HEK293 (cell line): ENCODE data around the gene FGF22.

Source experiments
- MYNN ChIP-seq: fragments of 450-650 bp; formaldehyde crosslinking; IDR thresholded peaks from 2 replicates; pipeline ENCODE4 v1.5.1; 2016; ENCODE audit warnings: missing biosample characterization, missing genetic modification characterization, borderline replicate concordance
- MZF1 ChIP-seq: fragments of 450-650 bp; formaldehyde crosslinking; IDR thresholded peaks from 2 replicates; pipeline ENCODE4 v1.5.1; 2017; ENCODE audit warnings: missing biosample characterization, missing genetic modification characterization, borderline replicate concordance
- SP3 ChIP-seq: fragments of 450-650 bp; formaldehyde crosslinking; IDR thresholded peaks from 2 replicates; pipeline ENCODE4 v1.5.1; 2016; ENCODE audit warnings: missing biosample characterization, missing genetic modification characterization
- ZBTB17 ChIP-seq: fragments of 450-650 bp; formaldehyde crosslinking; IDR thresholded peaks from 2 replicates; pipeline ENCODE4 v1.5.1; 2016; ENCODE audit warnings: missing biosample characterization, missing genetic modification characterization
- ZBTB21 ChIP-seq: fragments of 450-650 bp; formaldehyde crosslinking; IDR thresholded peaks from 2 replicates; pipeline ENCODE4 v1.5.1; 2017; ENCODE audit warnings: missing biosample characterization, missing genetic modification characterization
- ZBTB48 ChIP-seq: fragments of 450-650 bp; formaldehyde crosslinking; IDR thresholded peaks from 2 replicates; pipeline ENCODE4 v1.5.1; 2016; ENCODE audit warnings: missing biosample characterization, missing genetic modification characterization
- ZBTB8A ChIP-seq: fragments of 450-650 bp; formaldehyde crosslinking; IDR thresholded peaks from 2 replicates; pipeline ENCODE4 v1.5.1; 2016; ENCODE audit warnings: missing biosample characterization, missing genetic modification characterization
- ZIC2 ChIP-seq: fragments of 450-650 bp; formaldehyde crosslinking; IDR thresholded peaks from 2 replicates; pipeline ENCODE4 v1.5.1; 2016; ENCODE audit warnings: missing biosample characterization, missing genetic modification characterization
- ZNF16 ChIP-seq: fragments of 450-650 bp; formaldehyde crosslinking; IDR thresholded peaks from 2 replicates; pipeline ENCODE4 v1.5.1; 2016; ENCODE audit warnings: low read depth, missing biosample characterization, missing genetic modification characterization
- ZNF175 ChIP-seq: fragments of 450-650 bp; formaldehyde crosslinking; IDR thresholded peaks from 2 replicates; pipeline ENCODE4 v1.5.1; 2016; ENCODE audit warnings: missing biosample characterization, missing genetic modification characterization
- ZNF223 ChIP-seq: fragments of 450-650 bp; formaldehyde crosslinking; IDR thresholded peaks from 2 replicates; pipeline ENCODE4 v1.5.1; 2016; ENCODE audit warnings: missing biosample characterization, missing genetic modification characterization
- ZNF302 ChIP-seq: fragments of 450-650 bp; formaldehyde crosslinking; IDR thresholded peaks from 2 replicates; pipeline ENCODE4 v1.5.1; 2016; ENCODE audit warnings: missing biosample characterization, missing genetic modification characterization, low read depth
- ZNF324 ChIP-seq: fragments of 450-650 bp; formaldehyde crosslinking; IDR thresholded peaks from 2 replicates; pipeline ENCODE4 v1.5.1; 2016; ENCODE audit warnings: missing biosample characterization, missing genetic modification characterization
- ZNF366 ChIP-seq: fragments of 450-650 bp; formaldehyde crosslinking; conservative IDR thresholded peaks from 2 replicates; pipeline ENCODE4 v1.5.1; 2016; ENCODE audit warnings: missing biosample characterization, missing genetic modification characterization
- ZNF391 ChIP-seq: fragments of 450-650 bp; formaldehyde crosslinking; IDR thresholded peaks from 2 replicates; pipeline ENCODE4 v1.5.1; 2016; ENCODE audit warnings: low read depth, missing biosample characterization, missing genetic modification characterization, borderline replicate concordance
- ZNF433 ChIP-seq: fragments of 450-650 bp; formaldehyde crosslinking; IDR thresholded peaks from 2 replicates; pipeline ENCODE4 v1.5.1; 2016; ENCODE audit warnings: missing biosample characterization, missing genetic modification characterization, low read depth
- ZNF510 ChIP-seq: fragments of 450-650 bp; formaldehyde crosslinking; IDR thresholded peaks from 2 replicates; pipeline ENCODE4 v1.5.1; 2018; ENCODE audit warnings: mild to moderate bottlenecking, missing genetic modification characterization, missing biosample characterization; ENCODE audit not compliant: insufficient replicate concordance
- ZNF596 ChIP-seq: fragments of 450-650 bp; IDR thresholded peaks from 2 replicates; pipeline ENCODE4 v1.5.0; 2018; ENCODE audit warnings: missing biosample characterization, mild to moderate bottlenecking, missing genetic modification characterization, moderate library complexity
- ZNF677 ChIP-seq: fragments of 450-650 bp; IDR thresholded peaks from 2 replicates; pipeline ENCODE4 v1.5.0; 2018; ENCODE audit warnings: missing biosample characterization, mild to moderate bottlenecking, missing genetic modification characterization, moderate library complexity
- ZNF777 ChIP-seq: fragments of 450-650 bp; formaldehyde crosslinking; IDR thresholded peaks from 2 replicates; pipeline ENCODE4 v1.5.1; 2017; ENCODE audit warnings: missing biosample characterization, missing genetic modification characterization, borderline replicate concordance
- ZNF837 ChIP-seq: fragments of 450-650 bp; formaldehyde crosslinking; IDR thresholded peaks from 2 replicates; pipeline ENCODE4 v1.5.1; 2016; ENCODE audit warnings: missing biosample characterization, missing genetic modification characterization
- ZNF843 ChIP-seq: fragments of 450-650 bp; formaldehyde crosslinking; IDR thresholded peaks from 2 replicates; pipeline ENCODE4 v1.5.1; 2016; ENCODE audit warnings: missing biosample characterization, missing genetic modification characterization
- ZXDB ChIP-seq: fragments of 450-650 bp; formaldehyde crosslinking; IDR thresholded peaks from 2 replicates; pipeline ENCODE4 v1.5.1; 2016; ENCODE audit warnings: missing biosample characterization, missing genetic modification characterization
- TF ChIP-seq, protein P1 (sequence below): fragments of 450-650 bp; formaldehyde crosslinking; IDR thresholded peaks from 2 replicates; pipeline ENCODE4 v1.5.1; 2016; ENCODE audit warnings: missing biosample characterization, missing genetic modification characterization
- TF ChIP-seq, protein P2 (sequence below): fragments of 450-650 bp; formaldehyde crosslinking; IDR thresholded peaks from 2 replicates; pipeline ENCODE4 v1.5.1; 2016; ENCODE audit warnings: missing biosample characterization, missing genetic modification characterization
- TF ChIP-seq, protein P3 (sequence below): fragments of 450-650 bp; formaldehyde crosslinking; IDR thresholded peaks from 2 replicates; pipeline ENCODE4 v1.5.1; 2016; ENCODE audit warnings: missing biosample characterization, missing genetic modification characterization
- TF ChIP-seq, protein P4 (sequence below): fragments of 450-650 bp; formaldehyde crosslinking; IDR thresholded peaks from 2 replicates; pipeline ENCODE4 v1.5.1; 2016; ENCODE audit warnings: missing biosample characterization, missing genetic modification characterization
- TF ChIP-seq, protein P5 (sequence below): fragments of 450-650 bp; formaldehyde crosslinking; IDR thresholded peaks from 2 replicates; pipeline ENCODE4 v1.5.0; 2017; ENCODE audit warnings: missing biosample characterization, missing genetic modification characterization, borderline replicate concordance
- TF ChIP-seq, protein P6 (sequence below): fragments of 450-650 bp; formaldehyde crosslinking; IDR thresholded peaks from 2 replicates; pipeline ENCODE4 v1.5.1; 2017; ENCODE audit warnings: missing biosample characterization, missing genetic modification characterization

The FGF22 gene

DNA sequence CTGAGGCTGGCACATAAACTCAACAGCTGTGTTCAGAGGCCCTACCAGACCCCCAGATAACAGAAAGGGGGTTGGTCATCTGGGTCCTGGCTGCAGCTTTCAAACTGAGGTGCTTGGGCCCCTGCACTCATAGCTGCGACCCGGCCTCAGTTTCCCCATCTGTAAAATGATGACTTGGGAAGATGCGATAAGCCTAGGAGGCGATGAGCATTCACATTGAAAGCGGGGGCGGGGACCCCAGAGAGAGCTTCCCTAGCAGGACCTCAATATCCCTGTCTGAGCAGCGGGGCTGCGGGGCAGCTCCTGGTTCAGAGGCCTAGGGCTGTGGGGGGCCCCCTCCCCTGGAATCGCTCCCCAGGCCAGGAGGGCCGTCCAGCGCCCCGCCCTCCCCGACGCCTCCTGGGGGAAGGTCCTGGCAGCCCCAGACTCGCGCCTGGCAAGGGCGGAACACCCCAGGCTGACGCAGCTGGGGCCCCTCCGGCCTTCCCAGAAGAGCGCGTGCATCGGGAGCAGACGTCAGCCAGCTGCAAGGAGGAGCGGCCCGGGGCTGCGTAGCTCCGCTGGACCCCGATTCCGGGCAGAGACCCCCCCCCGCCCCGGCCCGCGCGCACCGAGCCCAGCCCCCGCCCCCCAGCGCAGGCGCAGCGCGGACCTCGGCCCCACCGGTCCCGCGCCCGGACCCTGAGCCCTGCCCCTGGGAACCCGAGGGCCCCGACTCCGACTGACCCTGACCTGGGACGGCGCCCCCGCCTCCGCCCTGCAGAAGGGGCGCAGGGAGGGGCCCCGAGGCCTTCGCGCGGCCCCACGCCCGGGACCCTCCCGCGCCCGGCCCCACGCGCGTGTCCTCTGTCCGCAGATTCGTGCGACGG is 40.0 kb downstream of the FGF22 start (continued):
- TF ChIP-seq, protein P1, sequence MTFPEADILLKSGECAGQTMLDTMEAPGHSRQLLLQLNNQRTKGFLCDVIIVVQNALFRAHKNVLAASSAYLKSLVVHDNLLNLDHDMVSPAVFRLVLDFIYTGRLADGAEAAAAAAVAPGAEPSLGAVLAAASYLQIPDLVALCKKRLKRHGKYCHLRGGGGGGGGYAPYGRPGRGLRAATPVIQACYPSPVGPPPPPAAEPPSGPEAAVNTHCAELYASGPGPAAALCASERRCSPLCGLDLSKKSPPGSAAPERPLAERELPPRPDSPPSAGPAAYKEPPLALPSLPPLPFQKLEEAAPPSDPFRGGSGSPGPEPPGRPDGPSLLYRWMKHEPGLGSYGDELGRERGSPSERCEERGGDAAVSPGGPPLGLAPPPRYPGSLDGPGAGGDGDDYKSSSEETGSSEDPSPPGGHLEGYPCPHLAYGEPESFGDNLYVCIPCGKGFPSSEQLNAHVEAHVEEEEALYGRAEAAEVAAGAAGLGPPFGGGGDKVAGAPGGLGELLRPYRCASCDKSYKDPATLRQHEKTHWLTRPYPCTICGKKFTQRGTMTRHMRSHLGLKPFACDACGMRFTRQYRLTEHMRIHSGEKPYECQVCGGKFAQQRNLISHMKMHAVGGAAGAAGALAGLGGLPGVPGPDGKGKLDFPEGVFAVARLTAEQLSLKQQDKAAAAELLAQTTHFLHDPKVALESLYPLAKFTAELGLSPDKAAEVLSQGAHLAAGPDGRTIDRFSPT (tag by site-specific recombination), result no peak
- no peak for TF ChIP-seq ZBTB17
- no peak for TF ChIP-seq ZBTB48 (tag by site-specific recombination)
- no peak for TF ChIP-seq ZNF223
- no peak for TF ChIP-seq MZF1
- TF ChIP-seq ZNF16 (tag by site-specific recombination), result no peak
- 0 out of 2 replicates have a peak, but pooled peaks have one; percentile 49 for TF ChIP-seq ZNF677 (tag by site-specific recombination)
- TF ChIP-seq ZNF596 (tag by site-specific recombination), result peak; percentile 52; the same call in 1 of the 2 replicates
- no peak for TF ChIP-seq ZNF391 (tag by site-specific recombination)
- peak; percentile 54; the same call in 1 of the 2 replicates for TF ChIP-seq ZBTB8A (tag by site-specific recombination)
- no peak for TF ChIP-seq ZNF302 (tag by site-specific recombination)
- no peak for TF ChIP-seq ZNF837 (tag by site-specific recombination)
- no peak for TF ChIP-seq ZNF433
- no peak for TF ChIP-seq ZNF324 (tag by site-specific recombination)
- TF ChIP-seq ZNF366, result no peak
- no peak for TF ChIP-seq ZNF777
- TF ChIP-seq, protein P2, sequence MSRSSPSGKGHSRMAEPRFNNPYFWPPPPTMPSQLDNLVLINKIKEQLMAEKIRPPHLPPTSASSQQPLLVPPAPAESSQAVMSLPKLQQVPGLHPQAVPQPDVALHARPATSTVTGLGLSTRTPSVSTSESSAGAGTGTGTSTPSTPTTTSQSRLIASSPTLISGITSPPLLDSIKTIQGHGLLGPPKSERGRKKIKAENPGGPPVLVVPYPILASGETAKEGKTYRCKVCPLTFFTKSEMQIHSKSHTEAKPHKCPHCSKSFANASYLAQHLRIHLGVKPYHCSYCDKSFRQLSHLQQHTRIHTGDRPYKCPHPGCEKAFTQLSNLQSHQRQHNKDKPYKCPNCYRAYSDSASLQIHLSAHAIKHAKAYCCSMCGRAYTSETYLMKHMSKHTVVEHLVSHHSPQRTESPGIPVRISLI (tag by site-specific recombination), result no peak
- TF ChIP-seq ZIC2 (tag by site-specific recombination), result peak; percentile 73
- TF ChIP-seq ZBTB21, result no peak
- TF ChIP-seq, protein P3, sequence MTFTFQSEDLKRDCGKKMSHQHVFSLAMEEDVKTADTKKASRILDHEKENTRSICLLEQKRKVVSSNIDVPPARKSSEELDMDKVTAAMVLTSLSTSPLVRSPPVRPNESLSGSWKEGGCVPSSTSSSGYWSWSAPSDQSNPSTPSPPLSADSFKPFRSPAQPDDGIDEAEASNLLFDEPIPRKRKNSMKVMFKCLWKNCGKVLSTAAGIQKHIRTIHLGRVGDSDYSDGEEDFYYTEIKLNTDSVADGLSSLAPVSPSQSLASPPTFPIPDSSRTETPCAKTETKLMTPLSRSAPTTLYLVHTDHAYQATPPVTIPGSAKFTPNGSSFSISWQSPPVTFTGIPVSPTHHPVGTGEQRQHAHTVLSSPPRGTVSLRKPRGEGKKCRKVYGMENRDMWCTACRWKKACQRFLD (tag by site-specific recombination), result no peak
- TF ChIP-seq SP3 (tag by site-specific recombination), result peak; percentile 55
- no peak for TF ChIP-seq ZXDB (tag by site-specific recombination)
- TF ChIP-seq, protein P4, sequence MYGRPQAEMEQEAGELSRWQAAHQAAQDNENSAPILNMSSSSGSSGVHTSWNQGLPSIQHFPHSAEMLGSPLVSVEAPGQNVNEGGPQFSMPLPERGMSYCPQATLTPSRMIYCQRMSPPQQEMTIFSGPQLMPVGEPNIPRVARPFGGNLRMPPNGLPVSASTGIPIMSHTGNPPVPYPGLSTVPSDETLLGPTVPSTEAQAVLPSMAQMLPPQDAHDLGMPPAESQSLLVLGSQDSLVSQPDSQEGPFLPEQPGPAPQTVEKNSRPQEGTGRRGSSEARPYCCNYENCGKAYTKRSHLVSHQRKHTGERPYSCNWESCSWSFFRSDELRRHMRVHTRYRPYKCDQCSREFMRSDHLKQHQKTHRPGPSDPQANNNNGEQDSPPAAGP (tag by site-specific recombination), result no peak
- TF ChIP-seq ZNF843 (tag by site-specific recombination), result no peak
- TF ChIP-seq, protein P5, sequence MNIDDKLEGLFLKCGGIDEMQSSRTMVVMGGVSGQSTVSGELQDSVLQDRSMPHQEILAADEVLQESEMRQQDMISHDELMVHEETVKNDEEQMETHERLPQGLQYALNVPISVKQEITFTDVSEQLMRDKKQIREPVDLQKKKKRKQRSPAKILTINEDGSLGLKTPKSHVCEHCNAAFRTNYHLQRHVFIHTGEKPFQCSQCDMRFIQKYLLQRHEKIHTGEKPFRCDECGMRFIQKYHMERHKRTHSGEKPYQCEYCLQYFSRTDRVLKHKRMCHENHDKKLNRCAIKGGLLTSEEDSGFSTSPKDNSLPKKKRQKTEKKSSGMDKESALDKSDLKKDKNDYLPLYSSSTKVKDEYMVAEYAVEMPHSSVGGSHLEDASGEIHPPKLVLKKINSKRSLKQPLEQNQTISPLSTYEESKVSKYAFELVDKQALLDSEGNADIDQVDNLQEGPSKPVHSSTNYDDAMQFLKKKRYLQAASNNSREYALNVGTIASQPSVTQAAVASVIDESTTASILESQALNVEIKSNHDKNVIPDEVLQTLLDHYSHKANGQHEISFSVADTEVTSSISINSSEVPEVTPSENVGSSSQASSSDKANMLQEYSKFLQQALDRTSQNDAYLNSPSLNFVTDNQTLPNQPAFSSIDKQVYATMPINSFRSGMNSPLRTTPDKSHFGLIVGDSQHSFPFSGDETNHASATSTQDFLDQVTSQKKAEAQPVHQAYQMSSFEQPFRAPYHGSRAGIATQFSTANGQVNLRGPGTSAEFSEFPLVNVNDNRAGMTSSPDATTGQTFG (tag by site-specific recombination), result no peak
- TF ChIP-seq, protein P6, sequence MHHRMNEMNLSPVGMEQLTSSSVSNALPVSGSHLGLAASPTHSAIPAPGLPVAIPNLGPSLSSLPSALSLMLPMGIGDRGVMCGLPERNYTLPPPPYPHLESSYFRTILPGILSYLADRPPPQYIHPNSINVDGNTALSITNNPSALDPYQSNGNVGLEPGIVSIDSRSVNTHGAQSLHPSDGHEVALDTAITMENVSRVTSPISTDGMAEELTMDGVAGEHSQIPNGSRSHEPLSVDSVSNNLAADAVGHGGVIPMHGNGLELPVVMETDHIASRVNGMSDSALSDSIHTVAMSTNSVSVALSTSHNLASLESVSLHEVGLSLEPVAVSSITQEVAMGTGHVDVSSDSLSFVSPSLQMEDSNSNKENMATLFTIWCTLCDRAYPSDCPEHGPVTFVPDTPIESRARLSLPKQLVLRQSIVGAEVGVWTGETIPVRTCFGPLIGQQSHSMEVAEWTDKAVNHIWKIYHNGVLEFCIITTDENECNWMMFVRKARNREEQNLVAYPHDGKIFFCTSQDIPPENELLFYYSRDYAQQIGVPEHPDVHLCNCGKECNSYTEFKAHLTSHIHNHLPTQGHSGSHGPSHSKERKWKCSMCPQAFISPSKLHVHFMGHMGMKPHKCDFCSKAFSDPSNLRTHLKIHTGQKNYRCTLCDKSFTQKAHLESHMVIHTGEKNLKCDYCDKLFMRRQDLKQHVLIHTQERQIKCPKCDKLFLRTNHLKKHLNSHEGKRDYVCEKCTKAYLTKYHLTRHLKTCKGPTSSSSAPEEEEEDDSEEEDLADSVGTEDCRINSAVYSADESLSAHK, result no peak
- TF ChIP-seq MYNN (tag by site-specific recombination), result no peak
- no peak for TF ChIP-seq ZNF510 (tag by site-specific recombination)
- no peak for TF ChIP-seq ZNF175 (tag by site-specific recombination)
